ENCODE measurements around the gene ACOXL. TPM values are rescaled to one million over a fixed set of nuclear protein-coding genes. Genes with fewer than 3 reads are reported as not detected.

ACOXL gene
- total and polyA plus RNA-seq, 9 of the 15 experiments (the other 6 are each of a cell fraction or from before 2014, with no cell fraction given), result 0.31 to 0.56 TPM; not detected in 7

- TF ChIP-seq GTF3C2 (IDR thresholded peaks at IDR 0.05; ENCODE audit: borderline replicate concordance, extremely low read depth, insufficient read length) (no peak), OTX1 (CRISPR knock-in tag; IDR thresholded peaks at IDR 0.05) (no peak)
Observed at GRCh38 chr2:110815938-110816337, 83.6 kb downstream of the ACOXL start (continued).

DNA sequence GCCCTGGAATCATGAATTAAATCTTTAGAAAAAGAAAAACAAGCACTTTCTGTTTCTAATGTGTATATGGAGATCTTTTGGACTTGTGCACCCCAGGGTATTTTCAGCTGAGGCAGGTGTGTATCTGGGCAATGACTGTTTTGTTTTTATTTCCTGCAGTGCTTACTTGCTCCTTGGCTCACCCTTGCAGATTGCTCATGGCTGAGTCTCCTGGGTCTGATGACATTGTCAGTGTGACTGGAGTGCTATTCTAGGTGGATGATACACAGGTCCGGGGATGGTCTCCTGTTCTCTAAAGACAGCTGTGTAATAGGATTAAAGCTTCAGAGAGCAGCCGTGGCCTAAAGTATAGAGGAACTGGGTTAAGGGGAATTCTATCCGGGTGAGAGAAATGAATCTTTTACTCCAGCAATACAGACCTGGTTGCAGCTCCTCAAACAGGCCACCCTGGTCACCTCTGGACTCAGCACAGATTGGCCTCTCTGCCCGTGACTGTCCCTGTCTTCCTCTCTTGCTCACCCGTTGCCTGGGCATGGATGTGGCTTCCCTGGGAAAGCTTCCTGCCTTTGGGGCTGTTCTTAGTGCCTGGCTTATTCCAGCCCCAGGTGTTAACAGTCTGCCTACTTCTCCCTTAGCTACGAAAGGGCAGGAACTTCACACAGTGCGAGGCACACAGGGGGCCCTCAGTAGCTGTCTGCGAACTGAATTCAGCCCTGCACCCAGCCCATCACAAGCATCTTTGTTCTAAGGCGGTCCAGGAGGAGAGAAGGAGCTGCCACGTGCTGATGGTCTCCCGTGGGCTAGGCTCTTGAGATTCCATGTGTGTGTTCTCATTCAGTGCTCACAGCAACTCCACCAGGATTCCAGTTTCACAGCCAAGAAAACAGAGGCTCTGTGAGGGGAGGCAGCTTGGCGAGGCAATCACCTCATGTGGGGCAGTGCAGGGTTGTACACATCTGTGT lies 84.3 kb downstream of the ACOXL start:
- FAIRE-seq (no peak), ATAC-seq (no peak), DNase-seq (ENCODE audit: extremely low read depth in 1 of 4, low spot score in 3 of 4) (no peak)
- no peaks in the 10 kb centered on the region for H3K36me3 ChIP-seq (ENCODE audit: control insufficient read depth, insufficient read depth, low read length)
- H3K79me2 ChIP-seq (ENCODE audit: control insufficient read depth, insufficient read depth, low read length), result no peaks in the 10 kb centered on the region
- BruUV-seq (replicated peaks), result no TSS peak
- H3K9me3 ChIP-seq (replicated peaks; ENCODE audit: control insufficient read depth, insufficient read depth, low read depth, low read length), result no peaks in the 10 kb centered on the region
- peaks cover 6 to 29% of the 10 kb centered on the region in 2 experiments; a peak in 3 of 5 replicates for H3K27me3 ChIP-seq (ENCODE audit: control insufficient read depth in 2 of 2, insufficient read depth in 2 of 2, low read length in 2 of 2)
- H4K20me1 ChIP-seq (replicated peaks; ENCODE audit: control insufficient read depth, insufficient read depth, low read length), result no peaks in the 10 kb centered on the region; the same call in 1 of the 2 replicates
- WGBS (ENCODE audit: insufficient coverage, low coverage, missing lambda C conversion rate), result 0% methylated on average over 11 of the region's 12 CpGs
- CTCF ChIA-PET (ENCODE audit: low intra/inter-chr PET ratio), result no interaction called here
- no peak overlapping the region for H2AFZ ChIP-seq (ENCODE audit: low read depth, low read length)
- H3K9ac ChIP-seq (ENCODE audit: insufficient read depth in 1 of 2, low read depth in 2 of 2, low read length in 2 of 2), result no peak overlapping the region
- intact Hi-C loops (cut with micrococcal nuclease) (loop anchor here (10.0 kb wide), 2 partner anchors 298 to 878 kb away; no protein-coding TSS in a partner anchor), in situ Hi-C loops (cut with MboI) (loop anchor here (25.0 kb wide), 1 partner anchor 896 kb away; no protein-coding TSS in a partner anchor)
- no peak overlapping the region for H3K27ac ChIP-seq (ENCODE audit: extremely low read depth, low read depth, low read length)
- H3K4me1 ChIP-seq (replicated peaks in 1 of 2; ENCODE audit: control insufficient read depth in 2 of 2, insufficient read depth in 2 of 2, low read length in 2 of 2), result no peaks in the 10 kb centered on the region; a peak in 1 of 5 replicates
- H3K4me2 ChIP-seq (ENCODE audit: insufficient read depth, low read length), result no peak overlapping the region
- no peaks in the 10 kb centered on the region for H3K9me1 ChIP-seq (ENCODE audit: control insufficient read depth, insufficient read depth, low read length)
- POLR2A ChIA-PET, result interaction anchor here (0.8 kb wide), 1 partner anchor 11 kb away, joined by 3 read pairs; no protein-coding TSS in a partner anchor
- no peak overlapping the region for H3K4me3 ChIP-seq
- TF ChIP-seq ZNF354B (CRISPR knock-in tag; IDR thresholded peaks at IDR 0.05) (no peak), NFATC3 (IDR thresholded peaks at IDR 0.05) (no peak), FOXM1 (IDR thresholded peaks at IDR 0.05; ENCODE audit: low read depth) (no peak), FOXM1 (CRISPR knock-in tag; IDR thresholded peaks at IDR 0.05; ENCODE audit: low read depth) (no peak), ZNF175 (CRISPR knock-in tag; IDR thresholded peaks at IDR 0.05; ENCODE audit: low read depth) (no peak), MITF (IDR thresholded peaks at IDR 0.05) (no peak), HNRNPH1 (optimal IDR thresholded peaks at IDR 0.05; ENCODE audit: low read depth, low read length) (no peak), XRCC5 (IDR thresholded peaks at IDR 0.05; ENCODE audit: low read depth, low read length) (no peak), HIVEP1 (CRISPR knock-in tag; IDR thresholded peaks at IDR 0.05) (no peak)
- TF ChIP-seq, protein P1, sequence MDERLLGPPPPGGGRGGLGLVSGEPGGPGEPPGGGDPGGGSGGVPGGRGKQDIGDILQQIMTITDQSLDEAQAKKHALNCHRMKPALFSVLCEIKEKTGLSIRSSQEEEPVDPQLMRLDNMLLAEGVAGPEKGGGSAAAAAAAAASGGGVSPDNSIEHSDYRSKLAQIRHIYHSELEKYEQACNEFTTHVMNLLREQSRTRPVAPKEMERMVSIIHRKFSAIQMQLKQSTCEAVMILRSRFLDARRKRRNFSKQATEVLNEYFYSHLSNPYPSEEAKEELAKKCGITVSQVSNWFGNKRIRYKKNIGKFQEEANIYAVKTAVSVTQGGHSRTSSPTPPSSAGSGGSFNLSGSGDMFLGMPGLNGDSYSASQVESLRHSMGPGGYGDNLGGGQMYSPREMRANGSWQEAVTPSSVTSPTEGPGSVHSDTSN (CRISPR knock-in tag; IDR thresholded peaks at IDR 0.05; ENCODE audit: low read depth), result no peak
- TF ChIP-seq, protein P1 (tag; conservative IDR thresholded peaks at IDR 0.05; ENCODE audit: low read depth), result no peak

All from K562 (cell line).